Hair follicle dermal papilla cell (primary cell): ENCODE data around the gene EEPD1. TPM values are rescaled to one million over a fixed set of nuclear protein-coding genes. Genes with fewer than 3 reads are reported as not detected.

Experiments
- small RNA-seq: library from RNA; depleted of rRNA; stranded (forward); fragments of <200 nt; gene quantifications from one replicate; pipeline ENCODE3, GENCODE V24; 2012
- total RNA-seq: library from RNA; depleted of rRNA; stranded (reverse); fragments of >200 nt; gene quantifications from 2 replicates; pipeline ENCODE4 v1.2.3, GENCODE V29; 2012

Gene EEPD1
- 7.9 and 10.2 TPM in 2 replicates for total RNA-seq

DNA sequence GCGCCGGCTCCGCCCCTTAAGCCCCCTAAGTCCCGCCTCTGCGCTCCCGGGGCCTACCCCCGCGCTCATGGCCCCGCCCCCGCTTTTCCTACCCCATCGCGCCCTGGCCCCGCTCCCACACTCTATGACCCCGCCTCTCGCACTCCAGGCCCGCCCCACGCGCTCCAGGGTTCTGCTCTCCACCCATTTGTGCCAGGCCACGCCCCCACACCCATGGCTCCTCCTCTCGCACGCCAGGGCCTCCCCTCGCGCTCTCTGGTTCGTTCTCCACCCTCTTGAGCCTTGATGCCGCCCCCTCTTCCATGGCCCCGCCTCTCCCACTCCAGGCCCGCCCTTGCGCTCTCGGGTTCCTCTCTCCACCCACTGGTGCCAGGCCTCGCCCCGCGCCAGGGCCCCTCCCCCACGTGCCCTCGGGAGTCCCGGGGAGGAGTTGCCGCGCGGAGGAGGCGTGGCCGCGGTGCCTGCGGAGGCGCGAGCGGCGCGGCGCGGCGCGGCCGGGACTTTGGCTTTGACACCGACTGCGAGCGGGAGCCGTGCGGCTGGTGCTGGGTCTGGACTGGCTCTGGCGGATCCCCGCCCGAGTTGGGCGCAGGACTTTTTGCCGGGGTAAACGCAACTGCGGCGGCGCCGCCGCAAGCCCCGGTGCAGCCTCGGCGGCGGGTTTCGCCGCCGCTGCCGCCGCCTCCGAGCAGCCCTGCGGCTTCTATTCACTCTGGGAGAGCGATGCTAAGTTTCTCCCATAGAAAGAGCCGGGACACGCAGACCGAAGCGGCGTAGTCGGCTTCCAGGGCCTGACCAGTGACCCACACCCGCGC, at the start of gene EEPD1:
Gene EEPD1, plus strand, starts transcription at position 499 of the 815 bp plus-strand sequence. CDS start 1,071 bp downstream, outside the sequence.

Small RNA genes lying within 50 kb of the gene (small RNA-seq; reads per million reads assigned to genes)
- gene AC006960.1 (not detected), gene AC007327.1 (not detected), gene RF00019 (not detected)

Other genes starting within 250 kb of the EEPD1 start
- gene ANLN, start 236.6 kb downstream of the EEPD1 start, total RNA-seq = 14.4 and 17.0 TPM in 2 replicates